Keratinocyte (primary cell): Measurements from ENCODE around the gene TACC2. TPM values are rescaled to one million over a fixed set of nuclear protein-coding genes. Genes with fewer than 3 reads are reported as not detected.

ENCODE experiments used
- DNase-seq: peaks from one replicate; pipeline ENCODE4 v3.0.0-alpha.2; 2011; ENCODE audit warnings: low read depth, missing footprints, low spot score
- FAIRE-seq: peaks from 2 replicates; lab custom pipeline; 2011; peaks lifted over from hg19 to GRCh38; lab: Jason Lieb, UNC
- H2AFZ ChIP-seq: 2 replicates; pipeline ENCODE4 v1.6.0; 2012; ENCODE audit warnings: low read length, control low read depth, inconsistent platforms; ENCODE audit not compliant: control insufficient read depth
- H3K27ac ChIP-seq: 2 replicates; pipeline ENCODE4 v1.5.1; 2011; ENCODE audit warnings: low read length; ENCODE audit not compliant: control insufficient read depth, insufficient read depth
- H3K27me3 ChIP-seq: 3 replicates; pipeline ENCODE4 v1.6.0; 2011; ENCODE audit warnings: low read length; ENCODE audit not compliant: control insufficient read depth, insufficient read depth; ENCODE audit errors: extremely low read depth
- H3K36me3 ChIP-seq, 2 experiments: 2 replicates in 1 of 2; 3 replicates in 1 of 2; pipeline ENCODE4 v1.5.1; 2011; ENCODE audit warnings: low read length in 2 of 2, mild to moderate bottlenecking in 1 of 2; ENCODE audit not compliant: control insufficient read depth in 2 of 2, insufficient read depth in 2 of 2; ENCODE audit errors: extremely low read depth in 1 of 2
- H3K4me1 ChIP-seq: 3 replicates; pipeline ENCODE4 v1.5.1; 2011; ENCODE audit warnings: low read length; ENCODE audit not compliant: control insufficient read depth, insufficient read depth; ENCODE audit errors: extremely low read depth
- H3K4me2 ChIP-seq: 3 replicates; pipeline ENCODE4 v1.6.0; 2011; ENCODE audit warnings: low read depth, low read length; ENCODE audit not compliant: control insufficient read depth, insufficient read depth; ENCODE audit errors: extremely low read depth
- H3K4me3 ChIP-seq, 3 experiments: fragments of 200-600 bp in 1 of 3; sonication (generic) in 1 of 3; 2 replicates in 2 of 3; 3 replicates in 1 of 3; pipeline ENCODE4 v1.5.1; 2011 to 2016; ENCODE audit warnings: low read length in 3 of 3, mild to moderate bottlenecking in 3 of 3, control low read depth in 2 of 3, inconsistent platforms in 1 of 3, low read depth in 1 of 3, mixed read lengths in 1 of 3, mixed run types in 1 of 3, moderate library complexity in 1 of 3; ENCODE audit not compliant: control insufficient read depth in 2 of 3, insufficient read depth in 2 of 3; ENCODE audit errors: extremely low read depth in 1 of 3
- H3K79me2 ChIP-seq: 2 replicates; pipeline ENCODE4 v1.6.0; 2012; ENCODE audit warnings: low read length; ENCODE audit not compliant: control insufficient read depth, insufficient read depth
- H3K9ac ChIP-seq: 3 replicates; pipeline ENCODE4 v1.6.0; 2011; ENCODE audit warnings: low read length; ENCODE audit not compliant: control insufficient read depth, insufficient read depth; ENCODE audit errors: extremely low read depth
- H3K9me1 ChIP-seq: 3 replicates; pipeline ENCODE4 v1.6.0; 2011; ENCODE audit warnings: low read length; ENCODE audit not compliant: control insufficient read depth, insufficient read depth; ENCODE audit errors: extremely low read depth
- H3K9me3 ChIP-seq: 2 replicates; pipeline ENCODE4 v1.5.1; 2012; ENCODE audit warnings: low read depth, low read length; ENCODE audit not compliant: control insufficient read depth
- H4K20me1 ChIP-seq: 3 replicates; pipeline ENCODE4 v1.6.0; 2011; ENCODE audit warnings: low read length; ENCODE audit not compliant: control insufficient read depth, insufficient read depth; ENCODE audit errors: extremely low read depth
- EZH2 ChIP-seq: IDR thresholded peaks from one replicate; pipeline ENCODE4 v1.6.1; 2012; ENCODE audit warnings: inconsistent platforms, mild to moderate bottlenecking, low read length, moderate library complexity
- dilution Hi-C: fragments of 300-500 bp; cut with MboI; formaldehyde crosslinking; loops from one replicate; pipeline ENCODE4 v1.7.0; 2020; ENCODE audit warnings: low sequenced_read_pairs; ENCODE audit not compliant: extremely low pct_ligation_motif_present
- polyA plus RNA-seq, 5 experiments: library from polyadenylated mRNA; depleted of rRNA in 3 of 5; stranded (reverse) in 3 of 5; stranded (forward) in 1 of 5; unstranded in 1 of 5; fragments of >200 nt; gene quantifications; 1 replicate in 1 of 5; 2 replicates in 3 of 5; 3 replicates in 1 of 5; pipeline versions ENCODE4 v1.2.1 to v1.2.3, GENCODE V29; 2011 to 2012; ENCODE audit warnings: missing spikeins in 2 of 5, low read depth in 1 of 5, low replicate concordance in 1 of 5
- TF ChIP-seq, protein P1 (sequence below), 3 experiments: IDR thresholded peaks in 1 of 3; conservative IDR thresholded peaks in 1 of 3; optimal IDR thresholded peaks in 1 of 3; 2 replicates in 2 of 3; 3 replicates in 1 of 3; pipeline versions ENCODE3 to v1.5.1; 2011; ENCODE audit warnings: low read length in 3 of 3, mild to moderate bottlenecking in 3 of 3, moderate library complexity in 2 of 3, control low read depth in 1 of 3, inconsistent platforms in 1 of 3; ENCODE audit not compliant: insufficient read depth in 2 of 3; ENCODE audit errors: extremely low read depth in 1 of 3

TACC2 gene
- polyA plus RNA-seq, 1 donor (not counting 4 experiments of a cell fraction or from before 2014, with no cell fraction given) = 12.8 TPM

- H3K27ac ChIP-seq = no peak overlapping the region
- H3K4me1 ChIP-seq = peaks cover 4% of the 10 kb centered on the region
- H3K9me3 ChIP-seq = no peaks in the 10 kb centered on the region
- H3K4me3 ChIP-seq = no peak overlapping the region
- DNase-seq = no peak
- no peaks in the 10 kb centered on the region for H3K9me1 ChIP-seq
- H3K36me3 ChIP-seq = no peaks in the 10 kb centered on the region
- no peak for TF ChIP-seq EZH2
- TF ChIP-seq, protein P1, sequence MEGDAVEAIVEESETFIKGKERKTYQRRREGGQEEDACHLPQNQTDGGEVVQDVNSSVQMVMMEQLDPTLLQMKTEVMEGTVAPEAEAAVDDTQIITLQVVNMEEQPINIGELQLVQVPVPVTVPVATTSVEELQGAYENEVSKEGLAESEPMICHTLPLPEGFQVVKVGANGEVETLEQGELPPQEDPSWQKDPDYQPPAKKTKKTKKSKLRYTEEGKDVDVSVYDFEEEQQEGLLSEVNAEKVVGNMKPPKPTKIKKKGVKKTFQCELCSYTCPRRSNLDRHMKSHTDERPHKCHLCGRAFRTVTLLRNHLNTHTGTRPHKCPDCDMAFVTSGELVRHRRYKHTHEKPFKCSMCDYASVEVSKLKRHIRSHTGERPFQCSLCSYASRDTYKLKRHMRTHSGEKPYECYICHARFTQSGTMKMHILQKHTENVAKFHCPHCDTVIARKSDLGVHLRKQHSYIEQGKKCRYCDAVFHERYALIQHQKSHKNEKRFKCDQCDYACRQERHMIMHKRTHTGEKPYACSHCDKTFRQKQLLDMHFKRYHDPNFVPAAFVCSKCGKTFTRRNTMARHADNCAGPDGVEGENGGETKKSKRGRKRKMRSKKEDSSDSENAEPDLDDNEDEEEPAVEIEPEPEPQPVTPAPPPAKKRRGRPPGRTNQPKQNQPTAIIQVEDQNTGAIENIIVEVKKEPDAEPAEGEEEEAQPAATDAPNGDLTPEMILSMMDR (optimal IDR thresholded peaks at IDR 0.05 in 1 of 3, IDR thresholded peaks at IDR 0.05 in 1 of 3, conservative IDR thresholded peaks at IDR 0.05 in 1 of 3; ENCODE audit: extremely low read depth in 1 of 3, insufficient read depth in 2 of 3, low read length in 3 of 3) = no peak
- H3K27me3 ChIP-seq = no peaks in the 10 kb centered on the region
- no peaks in the 10 kb centered on the region for H4K20me1 ChIP-seq
- no peak for FAIRE-seq
- H3K4me2 ChIP-seq = no peak overlapping the region
- dilution Hi-C loops = no loop called here
- no peak overlapping the region for H3K9ac ChIP-seq
- no peaks in the 10 kb centered on the region for H3K79me2 ChIP-seq
- H2AFZ ChIP-seq = no peak overlapping the region
Measured at GRCh38 chr10:122269059-122269687, 280.2 kb downstream of the TACC2 start.

DNA sequence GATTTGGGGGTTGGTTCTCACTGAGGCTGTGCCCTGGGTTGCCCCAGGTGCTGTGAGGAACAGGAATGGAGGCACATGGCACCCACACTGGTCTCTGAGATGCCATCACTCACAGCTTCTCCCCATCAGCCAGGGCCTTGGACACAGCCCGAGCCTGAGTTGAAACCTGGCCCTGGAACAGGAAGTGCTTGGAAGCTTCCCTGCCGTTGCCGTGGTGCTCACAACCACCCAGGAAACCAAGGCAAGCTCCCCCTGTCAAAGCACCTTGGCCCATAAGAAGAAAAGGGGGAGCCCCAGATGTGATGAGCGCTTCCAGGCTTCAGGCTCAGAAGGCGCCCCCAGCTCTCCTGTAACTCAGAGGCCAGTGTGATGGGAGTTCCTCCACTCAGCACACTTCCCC, 282.1 kb downstream of the TACC2 start, which contains the start of gene BTBD16:
Gene BTBD16 (plus strand): TSS at position 221 of the 400 bp plus-strand sequence. CDS start 3,786 bp downstream, outside the sequence.
- H3K27ac ChIP-seq = no peak within 1 kb of the TSS
- no peak for DNase-seq
- no peaks in the 10 kb centered on the region for H3K9me3 ChIP-seq
- H3K4me2 ChIP-seq = no peak within 1 kb of the TSS
- no peaks in the 10 kb centered on the region for H3K27me3 ChIP-seq
- H3K9ac ChIP-seq = no peak within 1 kb of the TSS
- H3K36me3 ChIP-seq = no peaks in the 10 kb centered on the region
- H3K79me2 ChIP-seq = no peaks in the 10 kb centered on the region
- no peak within 1 kb of the TSS for H2AFZ ChIP-seq
- H3K4me1 ChIP-seq = no peaks in the 10 kb centered on the region
- FAIRE-seq = no peak
- no peak within 1 kb of the TSS for H3K4me3 ChIP-seq
- dilution Hi-C loops = no loop called here
- no peaks in the 10 kb centered on the region for H4K20me1 ChIP-seq
- no peaks in the 10 kb centered on the region for H3K9me1 ChIP-seq
- TF ChIP-seq, protein P1 (optimal IDR thresholded peaks at IDR 0.05 in 1 of 3, IDR thresholded peaks at IDR 0.05 in 1 of 3, conservative IDR thresholded peaks at IDR 0.05 in 1 of 3; ENCODE audit: extremely low read depth in 1 of 3, insufficient read depth in 2 of 3, low read length in 3 of 3) = no peak
- no peak for TF ChIP-seq EZH2
